ENCODE measurements around the gene LIN7A. TPM values are rescaled to one million over a fixed set of nuclear protein-coding genes. Genes with fewer than 3 reads are reported as not detected.

Gene LIN7A
- total and polyA plus RNA-seq, 2 of the 4 experiments (the other 2 are of a cell fraction), result 10.8 to 24.7 TPM

- Histone ChIP-seq H2AK9ac (replicated peaks; ENCODE audit: low read depth, low read length, poor library complexity) (no peak overlapping the region), H3K9me1 (ENCODE audit: insufficient read depth, low read length) (no peaks in the 10 kb centered on the region), H2AFZ (replicated peaks; ENCODE audit: low read length, poor library complexity) (no peak overlapping the region), H3K4me2 (ENCODE audit: low read depth, low read length) (no peak overlapping the region), H3K14ac (replicated peaks; ENCODE audit: low read depth, low read length) (no peak overlapping the region), H3K9ac (ENCODE audit: low read depth, low read length) (no peak overlapping the region), H4K91ac (ENCODE audit: insufficient read depth, low read depth, low read length) (no peak overlapping the region), H2BK5ac (ENCODE audit: low read depth, low read length, poor library complexity, severe bottlenecking) (no peak overlapping the region), H3K27me3 (ENCODE audit: control insufficient read depth, insufficient read depth, low read length) (no peaks in the 10 kb centered on the region), H3K4ac (ENCODE audit: low read depth, low read length) (no peak overlapping the region), H4K20me1 (ENCODE audit: insufficient read depth, low read length) (no peaks in the 10 kb centered on the region), H3K36me3 (ENCODE audit: control insufficient read depth, insufficient read depth, low read length) (no peaks in the 10 kb centered on the region), H3K9me3 (ENCODE audit: control insufficient read depth, insufficient read depth, low read length) (no peaks in the 10 kb centered on the region), H3K18ac (ENCODE audit: low read depth, low read length) (no peak overlapping the region), H3K79me1 (ENCODE audit: low read depth in 1 of 2, low read length in 2 of 2) (no peaks in the 10 kb centered on the region), H3K4me1 (ENCODE audit: control insufficient read depth, insufficient read depth, low read length) (no peaks in the 10 kb centered on the region), H4K5ac (ENCODE audit: low read depth, low read length) (no peak overlapping the region), H3K4me3 (ENCODE audit: insufficient read depth, low read depth, low read length) (no peak overlapping the region), H2BK20ac (ENCODE audit: low read depth, low read length) (no peak overlapping the region), H2AK5ac (ENCODE audit: low read depth, low read length) (no peak overlapping the region), H2BK120ac (ENCODE audit: low read depth, low read length) (no peak overlapping the region), H4K8ac (ENCODE audit: low read depth in 2 of 2, low read length in 2 of 2) (no peak overlapping the region), H3K56ac (ENCODE audit: extremely low read depth, insufficient read depth, low read length) (no peak overlapping the region), H3K23ac (ENCODE audit: low read depth, low read length) (no peak overlapping the region), H3K27ac (ENCODE audit: insufficient read depth, low read length) (no peak overlapping the region), H2BK15ac (ENCODE audit: low read depth, low read length) (no peak overlapping the region)
- CTCF ChIA-PET, result no interaction called here
- no CpG with 5 or more reads among the region's 4 CpGs for WGBS, 2 experiments (ENCODE audit: extremely low coverage in 2 of 2, insufficient read length in 1 of 2)
- ATAC-seq (ENCODE audit: low read depth) (no peak), DNase-seq (peak; percentile 18)
- dilution Hi-C loops (cut with HindIII; ENCODE audit: low sequenced_read_pairs, unreplicated experiment) (no loop called here), in situ Hi-C loops (cut with MboI; ENCODE audit: low sequenced_read_pairs) (no loop called here), intact Hi-C loops (cut with micrococcal nuclease) (no loop called here)
- POLR2A ChIA-PET (ENCODE audit: unreplicated experiment), result no interaction called here
- no peak for TF ChIP-seq CEBPB (IDR thresholded peaks at IDR 0.05; ENCODE audit: low read depth, low read length)
- TF ChIP-seq POLR2A (IDR thresholded peaks at IDR 0.05; ENCODE audit: low read depth, low read length), result no peak
- TF ChIP-seq CHD1 (IDR thresholded peaks at IDR 0.05; ENCODE audit: low read depth, low read length), result no peak
- no peak for TF ChIP-seq USF2 (IDR thresholded peaks at IDR 0.05; ENCODE audit: low read depth, low read length)
- TF ChIP-seq SMC3 (IDR thresholded peaks at IDR 0.05; ENCODE audit: low read depth, low read length), result no peak
- no peak for TF ChIP-seq RCOR1 (IDR thresholded peaks at IDR 0.05; ENCODE audit: insufficient replicate concordance, low read length)
- no peak for TF ChIP-seq RFX5 (IDR thresholded peaks at IDR 0.05; ENCODE audit: low read depth, low read length)
- no peak for TF ChIP-seq BHLHE40 (IDR thresholded peaks at IDR 0.05; ENCODE audit: low read depth, low read length)
- no peak for TF ChIP-seq MAFK (IDR thresholded peaks at IDR 0.05; ENCODE audit: low read depth, low read length)
- no peak for TF ChIP-seq CTCF (conservative IDR thresholded peaks at IDR 0.05; ENCODE audit: low read depth, low read length)
- no peak for TF ChIP-seq ELK1 (IDR thresholded peaks at IDR 0.05; ENCODE audit: borderline replicate concordance, low read depth, low read length)
- TF ChIP-seq NFE2L2 (IDR thresholded peaks at IDR 0.05; ENCODE audit: low read depth, low read length), result no peak
- no peak for TF ChIP-seq FOS (IDR thresholded peaks at IDR 0.05; ENCODE audit: low read depth, low read length)
- BruUV-seq (replicated peaks), result no TSS peak
Observed at GRCh38 chr12:80807640-80808288, 130.0 kb downstream of the LIN7A start.

All from IMR-90 (cell line).